Subcutaneous adipose tissue (tissue), 4 donors: ENCODE data around the gene HRH1. TPM values are rescaled to one million over a fixed set of nuclear protein-coding genes. Genes with fewer than 3 reads are reported as not detected.

Experiments used
- CTCF ChIP-seq: fragments of 450-650 bp; IDR thresholded peaks from one replicate; pipeline ENCODE4 v1.5.1; 2016; ENCODE audit warnings: low read depth, mild to moderate bottlenecking, control low read depth, antibody characterized with exemption, moderate library complexity
- total RNA-seq, 4 donors: library from RNA; depleted of rRNA; stranded (reverse); fragments of >200 nt; gene quantifications; one replicate each; pipeline ENCODE4 v1.1.0, GENCODE V29; 2016

HRH1 gene
- total RNA-seq, 4 donors from 2014 or later, result 3.2 to 8.4 (median 4.9) TPM

- no peak for TF ChIP-seq CTCF
Observed at GRCh38 chr3:11284011-11284410, 129.7 kb downstream of the HRH1 start.

GRCh38 chr3:11285471-11285870 is 131.2 kb downstream of the HRH1 start:
- no peak for TF ChIP-seq CTCF

GRCh38 chr3:11287404-11287803 is 133.1 kb downstream of the HRH1 start:
- no peak for TF ChIP-seq CTCF

GRCh38 chr3:11288021-11288491 is 133.8 kb downstream of the HRH1 start:
- TF ChIP-seq CTCF, result no peak

- no peak for TF ChIP-seq CTCF
Observed at GRCh38 chr3:11288786-11289637, 134.7 kb downstream of the HRH1 start.

- no peak for TF ChIP-seq CTCF
Observed at GRCh38 chr3:11289864-11290263, 135.6 kb downstream of the HRH1 start.

- no peak for TF ChIP-seq CTCF
Observed at GRCh38 chr3:11290743-11291680, 136.7 kb downstream of the HRH1 start.
